GM19438 (cell line): ENCODE data around the gene COL21A1.

Experiments used
- ATAC-seq: cut with Tn5 transposase; IDR thresholded peaks from one replicate; pipeline ENCODE4 v1.9.1; 2021; ENCODE audit warnings: low read depth; ENCODE audit not compliant: unreplicated experiment

Gene COL21A1

GRCh38 chr6:56199956-56200355 is 47.4 kb downstream of the COL21A1 start:
- ATAC-seq, result no peak

GRCh38 chr6:56193846-56194245 is 53.5 kb downstream of the COL21A1 start:
- no peak for ATAC-seq

GRCh38 chr6:56188429-56188828 is 59.0 kb downstream of the COL21A1 start:
- no peak for ATAC-seq

GRCh38 chr6:56187686-56188085 is 59.7 kb downstream of the COL21A1 start:
- no peak for ATAC-seq

- no peak for ATAC-seq
Observed at GRCh38 chr6:56176741-56177140, 70.6 kb downstream of the COL21A1 start.

DNA sequence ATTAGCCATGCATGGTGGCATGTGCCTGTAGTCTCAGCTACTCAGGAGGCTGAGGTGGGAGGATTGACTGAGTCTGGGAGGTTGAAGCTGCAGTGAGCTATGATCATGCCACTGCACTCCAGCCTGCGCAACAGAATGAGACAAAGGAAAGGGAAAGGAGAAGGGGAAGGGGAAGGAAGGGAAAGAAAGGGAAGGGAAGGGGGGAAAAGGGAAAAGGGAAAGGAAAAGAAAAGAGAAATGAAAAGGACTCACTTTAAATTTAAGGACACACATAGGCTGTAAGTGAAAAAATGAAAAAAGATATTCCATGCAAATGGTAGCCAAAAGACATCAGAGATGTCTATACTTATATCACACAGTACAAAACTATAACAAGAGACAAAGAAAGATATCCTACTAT is 74.2 kb downstream of the COL21A1 start:
- no peak for ATAC-seq

DNA sequence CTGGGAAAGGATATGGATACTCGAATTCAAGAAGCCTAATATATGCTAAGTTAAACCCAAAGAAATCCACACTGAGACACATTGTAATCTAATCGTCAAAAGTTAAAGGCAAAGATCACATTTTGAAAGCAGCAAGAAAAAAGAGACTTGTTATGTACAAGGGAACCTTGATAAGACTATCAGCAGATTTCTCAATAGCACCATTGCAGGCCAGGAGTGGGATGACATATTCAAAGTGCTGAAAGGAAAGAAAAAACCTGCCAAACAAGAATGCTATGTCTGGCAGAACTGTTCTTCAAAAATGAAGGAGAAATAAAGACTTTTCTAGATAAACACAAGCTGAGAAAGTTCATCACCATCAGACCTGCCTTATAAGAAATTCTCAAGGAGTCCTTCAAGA is 75.2 kb downstream of the COL21A1 start:
- no peak for ATAC-seq

DNA sequence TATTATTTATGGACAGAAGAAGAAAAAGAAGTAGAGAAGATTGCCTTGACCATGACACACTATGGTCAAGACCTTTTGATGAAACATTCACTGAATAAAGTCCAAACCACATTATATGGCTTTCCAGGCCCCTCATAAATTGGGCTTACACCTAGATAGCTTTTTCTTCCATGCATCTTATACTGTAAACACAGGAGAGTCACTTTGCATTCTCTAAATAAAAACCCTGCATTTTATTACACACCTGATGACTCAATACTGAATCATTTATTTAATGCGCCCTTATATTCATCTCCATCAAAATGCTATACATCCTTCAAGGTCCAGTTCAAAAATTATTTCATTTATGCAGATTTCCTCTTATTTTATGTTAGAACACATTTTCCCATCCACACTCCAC is 78.0 kb downstream of the COL21A1 start:
- ATAC-seq, result no peak

DNA sequence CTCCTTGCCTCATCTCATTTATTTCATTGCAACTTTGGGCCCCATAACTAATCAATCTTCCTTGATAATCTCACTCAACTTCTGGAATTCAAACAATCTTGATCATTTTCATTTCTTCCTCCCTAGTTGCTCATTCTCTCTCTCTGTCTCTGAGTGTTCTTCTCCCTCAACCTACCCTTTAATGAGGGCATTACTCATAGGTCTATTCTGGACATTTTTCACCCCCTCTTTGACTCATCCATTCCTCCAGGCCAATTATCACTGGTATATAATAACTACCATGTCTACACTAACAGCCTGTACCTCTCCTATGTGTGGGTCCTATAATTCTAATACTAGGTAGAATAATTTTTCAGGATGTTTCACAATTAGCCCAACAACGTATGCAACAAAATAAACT is 78.8 kb downstream of the COL21A1 start:
- no peak for ATAC-seq

DNA sequence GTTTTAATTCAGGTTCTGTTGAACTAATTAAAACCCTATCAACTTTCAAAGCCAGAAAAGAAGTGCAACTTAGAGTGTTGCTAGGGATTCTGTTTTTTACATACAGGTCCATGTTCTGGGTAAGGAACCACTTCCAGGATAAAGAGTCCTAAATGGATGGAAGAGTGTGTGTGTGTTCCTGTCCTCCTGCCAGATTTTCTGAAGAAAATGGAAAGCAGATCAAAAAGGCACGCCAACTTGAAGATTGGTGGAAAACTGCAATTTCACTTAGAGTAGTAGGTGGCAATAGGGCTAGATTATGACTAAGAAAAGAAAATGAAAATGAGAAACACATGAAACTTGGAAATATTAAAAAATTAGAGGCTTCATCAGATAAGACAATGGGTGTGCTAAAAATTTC is 85.3 kb downstream of the COL21A1 start:
- ATAC-seq, result no peak

DNA sequence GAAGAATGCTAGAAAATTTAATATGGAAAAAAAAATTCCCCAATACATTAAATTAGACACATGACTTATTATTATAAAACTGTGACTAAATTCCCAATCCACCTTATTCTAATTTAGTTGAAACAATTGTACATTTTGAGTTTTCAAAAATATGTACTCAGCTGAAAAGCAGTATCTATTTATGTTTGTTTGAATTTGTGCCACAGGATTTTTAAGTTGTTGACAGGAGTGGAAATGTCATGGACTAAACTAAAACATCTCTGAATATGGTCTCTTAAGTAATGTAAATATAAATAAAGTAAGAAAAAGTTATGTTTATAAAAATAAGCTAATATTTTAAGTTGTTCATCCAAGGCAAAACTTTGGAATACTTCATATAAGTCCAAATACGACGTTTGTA is 86.9 kb downstream of the COL21A1 start:
- ATAC-seq, result no peak

- no peak for ATAC-seq
Observed at GRCh38 chr6:56158571-56158970, 88.8 kb downstream of the COL21A1 start.

DNA sequence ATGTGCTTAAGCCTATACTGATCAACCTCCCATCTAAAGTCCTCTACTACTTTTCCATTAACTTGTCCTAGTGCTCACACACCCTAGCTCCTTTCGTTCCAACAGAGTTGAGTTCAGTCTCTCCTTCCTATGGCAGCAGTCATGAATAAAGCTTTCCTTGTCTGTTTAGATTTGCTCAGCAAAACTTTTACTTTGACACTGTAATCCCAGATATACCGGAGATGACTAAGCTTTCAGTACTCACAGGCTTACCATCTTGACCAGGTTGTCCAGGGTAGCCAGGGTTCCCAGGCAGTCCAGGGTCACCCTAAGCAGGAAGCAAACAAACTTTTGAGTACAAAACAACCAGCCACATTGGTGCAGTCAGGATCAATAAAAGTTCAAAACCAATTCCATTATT is 90.7 kb downstream of the COL21A1 start:
- ATAC-seq, result no peak

GRCh38 chr6:56155634-56156141 is 91.7 kb downstream of the COL21A1 start:
- ATAC-seq, result no peak

GRCh38 chr6:56154076-56154475 is 93.3 kb downstream of the COL21A1 start:
- ATAC-seq, result no peak

DNA sequence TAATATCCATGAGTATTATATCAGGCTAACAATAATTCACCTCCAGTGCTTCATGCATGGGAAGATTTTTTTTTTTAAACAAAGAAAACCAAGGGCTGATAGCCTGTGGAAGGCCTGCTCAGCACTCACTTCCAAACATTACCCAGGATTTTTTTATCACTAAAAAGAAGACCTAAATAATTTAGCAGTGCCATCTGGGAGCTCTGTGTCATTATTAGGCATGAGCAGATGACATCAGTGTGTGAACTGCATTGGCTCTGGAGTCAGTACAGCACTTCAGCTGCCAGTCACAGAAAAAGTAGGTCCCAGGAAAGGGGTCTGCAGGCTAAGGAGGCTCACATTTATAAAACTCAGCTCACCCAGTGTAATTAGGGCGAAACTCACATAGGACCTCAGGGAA is 94.8 kb downstream of the COL21A1 start:
- ATAC-seq, result no peak

DNA sequence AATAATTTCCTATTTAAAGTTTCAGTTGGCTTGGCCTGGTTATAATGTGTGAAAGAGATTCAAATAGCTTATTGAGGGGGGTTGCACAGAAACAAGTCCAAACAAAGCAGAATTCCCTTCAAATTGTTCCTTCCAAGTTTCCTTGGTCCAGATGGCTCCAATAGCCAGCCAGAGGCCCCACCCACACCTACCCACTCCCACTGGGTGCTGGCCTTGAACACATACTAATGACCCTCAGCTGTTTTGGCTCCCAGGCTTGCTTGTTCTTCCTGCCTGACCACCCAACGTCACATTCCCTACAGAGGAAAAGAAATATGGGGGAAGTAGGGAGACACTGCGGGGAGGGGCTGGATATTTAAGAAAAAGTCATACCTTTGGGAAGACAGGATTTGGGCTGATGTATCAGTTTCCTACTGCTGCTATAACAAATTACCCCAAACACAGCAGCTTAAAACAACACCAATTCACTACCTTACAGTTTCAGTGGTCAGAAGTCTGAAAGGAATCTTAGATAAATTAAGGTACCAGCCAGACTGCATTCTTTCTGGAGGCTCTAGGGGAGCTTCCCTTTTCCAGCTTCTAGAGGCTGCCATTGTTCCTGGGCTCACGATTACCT is 95.7 kb downstream of the COL21A1 start:
- no peak for ATAC-seq

- ATAC-seq, result no peak
Observed at GRCh38 chr6:56148488-56149186, 98.7 kb downstream of the COL21A1 start.

DNA sequence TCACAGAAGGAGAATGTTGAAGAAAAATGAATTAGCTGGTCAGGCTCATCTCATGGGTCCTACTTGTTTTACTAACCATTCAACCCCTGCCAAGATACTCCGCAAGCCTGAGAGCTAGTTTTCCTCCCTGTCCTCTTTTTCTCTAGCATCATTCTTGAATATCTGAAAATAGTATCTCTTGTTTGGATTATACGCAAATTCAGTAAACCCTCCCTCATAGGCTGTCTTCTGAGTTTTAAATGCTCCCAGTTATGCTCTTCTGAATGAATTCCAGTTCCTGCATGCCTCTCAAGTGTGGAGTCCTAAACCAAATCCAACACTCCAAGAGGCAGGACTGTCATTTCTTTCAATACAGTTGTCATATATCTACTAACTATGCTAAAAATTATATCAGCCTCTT is 99.6 kb downstream of the COL21A1 start:
- ATAC-seq, result no peak

DNA sequence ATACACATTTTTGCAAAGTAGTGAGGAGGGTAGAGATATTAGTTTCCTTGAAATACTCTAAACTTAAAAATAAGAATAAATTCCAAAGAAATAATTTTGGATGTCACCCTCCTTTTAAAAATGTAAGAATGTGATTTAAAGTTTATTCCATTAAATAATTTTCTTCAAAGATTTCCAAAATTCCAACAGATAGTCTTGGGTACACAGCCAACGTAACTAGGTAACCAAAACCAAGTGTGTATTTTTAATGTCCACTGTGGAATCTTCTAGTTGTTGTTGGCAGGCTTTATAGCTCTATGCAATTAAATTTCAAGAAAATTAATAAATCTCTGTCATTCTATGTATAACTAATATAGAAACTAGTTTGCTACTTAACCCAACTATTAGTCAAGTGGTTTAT is 101.3 kb downstream of the COL21A1 start:
- no peak for ATAC-seq

DNA sequence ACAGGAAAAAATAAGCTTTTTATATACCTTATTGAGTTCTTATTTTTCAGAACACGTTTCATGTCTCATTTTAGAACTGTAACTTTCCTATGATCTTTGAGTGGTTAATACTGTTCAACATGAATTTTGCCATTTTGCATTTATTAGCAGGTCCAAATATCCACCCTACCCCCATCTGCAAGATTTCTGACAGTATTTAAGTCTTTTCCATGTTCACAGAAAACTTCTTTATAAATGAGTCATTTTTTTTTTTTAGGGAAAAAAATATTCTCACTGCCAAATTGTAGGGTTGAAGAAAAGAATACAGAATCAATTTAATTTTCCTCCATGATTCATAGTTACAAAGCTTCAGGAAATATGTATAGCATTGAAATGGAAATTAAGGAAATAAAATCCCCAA is 101.8 kb downstream of the COL21A1 start:
- no peak for ATAC-seq

DNA sequence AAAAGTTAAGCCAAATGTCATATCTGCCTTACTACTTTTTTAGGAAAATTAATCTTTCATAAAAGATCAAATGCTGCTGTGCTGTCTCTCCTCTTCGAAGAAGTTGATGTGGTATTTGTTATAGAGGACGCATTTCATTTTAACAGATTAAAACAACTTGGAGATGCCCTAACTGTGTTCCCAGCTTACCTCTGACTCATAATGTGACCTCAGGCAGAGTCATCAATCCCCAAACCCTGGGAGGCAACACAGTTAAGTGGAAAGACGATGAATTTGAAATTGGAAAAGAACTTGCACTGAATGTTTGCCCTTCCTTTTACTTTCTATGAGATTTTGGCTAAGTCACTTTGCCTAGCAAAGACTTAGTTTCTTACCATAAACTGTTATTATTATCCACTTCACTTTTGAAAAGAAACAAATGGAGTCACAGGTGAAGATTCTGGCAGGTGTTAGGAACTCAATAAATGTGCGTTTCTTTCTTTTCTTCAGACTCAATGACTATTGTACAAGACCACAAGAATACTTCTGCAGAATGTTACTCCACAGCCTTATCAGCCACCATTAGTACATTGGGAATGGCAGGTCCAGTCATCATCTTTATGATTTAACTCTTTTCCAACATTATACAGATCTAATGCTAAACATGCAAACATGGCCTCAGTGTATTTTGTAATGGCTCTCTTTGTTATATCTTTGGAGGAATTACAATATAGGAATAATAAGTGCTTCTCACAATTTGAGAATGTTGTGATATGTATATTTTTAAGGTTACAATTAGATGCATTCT is 102.6 kb downstream of the COL21A1 start:
- ATAC-seq, result no peak
